ENCODE measurements around the gene VAMP1.
"Not testable (repeated sequence)": the region's sequence is repeated elsewhere in the genome, so short reads cannot be mapped to it uniquely, and the experiment has no call there.

VAMP1 gene

GRCh38 chr12:6493497-6494257, 23.2 kb upstream of the VAMP1 start, which contains the start of gene NCAPD2:
Gene NCAPD2, plus strand, starts transcription at chr12:6494102. Its CDS starts 997 bp downstream, at chr12:6495099.
- TF ChIP-seq POLR2AphosphoS5 (IDR thresholded peaks at IDR 0.05; ENCODE audit: borderline replicate concordance, low read depth, low read length) = peak; percentile 83
- TF ChIP-seq FOXP2 (optimal IDR thresholded peaks at IDR 0.05; ENCODE audit: control extremely low read depth, extremely low read length, insufficient read depth) = no peak
- no peak for TF ChIP-seq EZH2 (IDR thresholded peaks at IDR 0.05)
- Histone ChIP-seq H3K9ac (ENCODE audit: insufficient read length) (peak within 1 kb of the TSS; percentile 99), H3K4me3 (peak within 1 kb of the TSS; percentile 98), H3K9me3 (ENCODE audit: low read depth, low read length) (no peaks in the 10 kb centered on the region), H3K27ac (peak within 1 kb of the TSS; percentile 99), H3K36me3 (ENCODE audit: insufficient read depth, low read length) (peaks cover 41% of the 10 kb centered on the region)
- peak; percentile 84 for DNase-seq (ENCODE audit: low read depth, low spot score)

GRCh38 chr12:6492838-6493496, 22.5 kb upstream of the VAMP1 start, which contains the start of gene MRPL51:
Gene MRPL51, minus strand, starts transcription at chr12:6493262. Its CDS starts 126 bp downstream, at chr12:6493136.
- H3K4me3 ChIP-seq = peak within 1 kb of the TSS; percentile 98
- peaks cover 35% of the 10 kb centered on the region for H3K36me3 ChIP-seq (ENCODE audit: insufficient read depth, low read length)
- no peak for TF ChIP-seq FOXP2 (optimal IDR thresholded peaks at IDR 0.05; ENCODE audit: control extremely low read depth, extremely low read length, insufficient read depth)
- no peak for TF ChIP-seq EZH2 (IDR thresholded peaks at IDR 0.05)
- TF ChIP-seq POLR2AphosphoS5 (IDR thresholded peaks at IDR 0.05; ENCODE audit: borderline replicate concordance, low read depth, low read length) = peak; percentile 93
- peak; percentile 10 for DNase-seq (ENCODE audit: low read depth, low spot score)
- no peaks in the 10 kb centered on the region for H3K9me3 ChIP-seq (ENCODE audit: low read depth, low read length)
- H3K27ac ChIP-seq = peak within 1 kb of the TSS; percentile 99
- peak within 1 kb of the TSS; percentile 99 for H3K9ac ChIP-seq (ENCODE audit: insufficient read length)

GRCh38 chr12:6490673-6491072, 20.2 kb upstream of the VAMP1 start:
- not testable (repeated sequence) for H3K27ac ChIP-seq; H3K9ac ChIP-seq (ENCODE audit: insufficient read length); DNase-seq (ENCODE audit: low read depth, low spot score); H3K9me3 ChIP-seq (ENCODE audit: low read depth, low read length); H3K4me3 ChIP-seq
- H3K36me3 ChIP-seq (ENCODE audit: insufficient read depth, low read length) = peaks cover 16% of the 10 kb centered on the region

- no peak overlapping the region for H3K9ac ChIP-seq (ENCODE audit: insufficient read length)
- no peak overlapping the region for H3K4me3 ChIP-seq
- no peak for DNase-seq (ENCODE audit: low read depth, low spot score)
- H3K9me3 ChIP-seq (ENCODE audit: low read depth, low read length) = no peaks in the 10 kb centered on the region
- no peak for TF ChIP-seq FOXP2 (optimal IDR thresholded peaks at IDR 0.05; ENCODE audit: control extremely low read depth, extremely low read length, insufficient read depth)
- no peak for TF ChIP-seq EZH2 (IDR thresholded peaks at IDR 0.05)
- no peak for TF ChIP-seq POLR2AphosphoS5 (IDR thresholded peaks at IDR 0.05; ENCODE audit: borderline replicate concordance, low read depth, low read length)
- no peak overlapping the region for H3K27ac ChIP-seq
- peaks cover 8% of the 10 kb centered on the region for H3K36me3 ChIP-seq (ENCODE audit: insufficient read depth, low read length)
These were observed 19.0 kb upstream of the VAMP1 start for GRCh38 chr12:6489449-6489848.

GRCh38 chr12:6488240-6488639, 17.8 kb upstream of the VAMP1 start:
- Histone ChIP-seq H3K4me3 (no peak overlapping the region), H3K9ac (ENCODE audit: insufficient read length) (no peak overlapping the region), H3K36me3 (ENCODE audit: insufficient read depth, low read length) (peaks cover 8% of the 10 kb centered on the region), H3K9me3 (ENCODE audit: low read depth, low read length) (no peaks in the 10 kb centered on the region), H3K27ac (no peak overlapping the region)
- no peak for DNase-seq (ENCODE audit: low read depth, low spot score)
- TF ChIP-seq FOXP2 (optimal IDR thresholded peaks at IDR 0.05; ENCODE audit: control extremely low read depth, extremely low read length, insufficient read depth) = no peak

GRCh38 chr12:6478416-6478815, 7.9 kb upstream of the VAMP1 start:
- Histone ChIP-seq H3K4me3 (no peak overlapping the region), H3K36me3 (ENCODE audit: insufficient read depth, low read length) (no peaks in the 10 kb centered on the region), H3K9me3 (ENCODE audit: low read depth, low read length) (no peaks in the 10 kb centered on the region), H3K27ac (no peak overlapping the region), H3K9ac (ENCODE audit: insufficient read length) (no peak overlapping the region)
- DNase-seq (ENCODE audit: low read depth, low spot score) = no peak
- no peak for TF ChIP-seq POLR2AphosphoS5 (IDR thresholded peaks at IDR 0.05; ENCODE audit: borderline replicate concordance, low read depth, low read length)
- TF ChIP-seq FOXP2 (optimal IDR thresholded peaks at IDR 0.05; ENCODE audit: control extremely low read depth, extremely low read length, insufficient read depth) = no peak
- no peak for TF ChIP-seq EZH2 (IDR thresholded peaks at IDR 0.05)

- not testable (repeated sequence) for H3K36me3 ChIP-seq (ENCODE audit: insufficient read depth, low read length); H3K27ac ChIP-seq; H3K9me3 ChIP-seq (ENCODE audit: low read depth, low read length); DNase-seq (ENCODE audit: low read depth, low spot score); H3K4me3 ChIP-seq; H3K9ac ChIP-seq (ENCODE audit: insufficient read length)
These were observed 7.3 kb upstream of the VAMP1 start for GRCh38 chr12:6477601-6478377.

- H3K36me3 ChIP-seq (ENCODE audit: insufficient read depth, low read length) = no peaks in the 10 kb centered on the region
- no peaks in the 10 kb centered on the region for H3K9me3 ChIP-seq (ENCODE audit: low read depth, low read length)
- H3K4me3 ChIP-seq = peak overlapping the region; percentile 44; the same call in 1 of the 2 replicates
- peak overlapping the region; percentile 78 for H3K27ac ChIP-seq
- TF ChIP-seq POLR2AphosphoS5 (IDR thresholded peaks at IDR 0.05; ENCODE audit: borderline replicate concordance, low read depth, low read length) (no peak), FOXP2 (optimal IDR thresholded peaks at IDR 0.05; ENCODE audit: control extremely low read depth, extremely low read length, insufficient read depth) (no peak), EZH2 (IDR thresholded peaks at IDR 0.05) (no peak)
- peak overlapping the region; percentile 59 for H3K9ac ChIP-seq (ENCODE audit: insufficient read length)
- no peak for DNase-seq (ENCODE audit: low read depth, low spot score)
These were observed 6.0 kb upstream of the VAMP1 start for GRCh38 chr12:6476489-6476888.

GRCh38 chr12:6475233-6475975, 4.9 kb upstream of the VAMP1 start:
- DNase-seq (ENCODE audit: low read depth, low spot score); H3K4me3 ChIP-seq; H3K9ac ChIP-seq (ENCODE audit: insufficient read length); H3K36me3 ChIP-seq (ENCODE audit: insufficient read depth, low read length); H3K9me3 ChIP-seq (ENCODE audit: low read depth, low read length); H3K27ac ChIP-seq: not testable (repeated sequence)

All from SK-N-MC (cell line).